ENCODE measurements around the gene SYNE1. TPM values are rescaled to one million over a fixed set of nuclear protein-coding genes. Genes with fewer than 3 reads are reported as not detected.

The SYNE1 gene
- total and polyA plus RNA-seq, 10 of the 15 experiments (the other 5 are each of a cell fraction or from before 2014, with no cell fraction given) = 2.3 to 28.7 (median 14.1) TPM

DNA sequence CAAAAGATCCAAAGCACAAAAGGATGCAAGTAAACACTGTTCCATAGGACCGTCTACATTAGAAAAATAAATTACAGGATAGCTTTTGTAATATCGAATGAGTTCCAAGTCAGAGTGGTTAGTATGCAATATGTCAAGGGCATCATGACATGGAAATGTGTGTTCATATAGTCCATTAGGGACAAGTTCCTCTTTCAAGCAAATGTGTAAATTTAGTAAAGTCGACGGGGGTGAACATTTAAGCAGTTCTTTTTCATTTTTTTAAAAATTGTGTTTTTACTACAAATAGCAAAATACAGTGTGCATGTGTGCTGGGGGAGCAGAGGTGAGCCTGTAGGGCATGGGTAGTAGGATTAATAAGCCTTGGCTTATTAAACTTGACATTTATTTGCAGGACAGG, 470.7 kb downstream of the SYNE1 start:
- ATAC-seq (no peak), FAIRE-seq (no peak), DNase-seq (ENCODE audit: low read depth, low spot score) (no peak)
- Histone ChIP-seq H3K27ac (ENCODE audit: control insufficient read depth, insufficient read depth) (no peak overlapping the region), H3K9me3 (replicated peaks; ENCODE audit: control insufficient read depth, insufficient read depth, low read length) (peaks cover 6% of the 10 kb centered on the region), H2AFZ (ENCODE audit: control insufficient read depth, low read depth, low read length) (no peak overlapping the region), H3K9ac (ENCODE audit: control insufficient read depth, insufficient read depth, low read length) (no peak overlapping the region), H3K79me2 (ENCODE audit: control insufficient read depth, insufficient read depth, low read length) (no peaks in the 10 kb centered on the region), H4K20me1 (ENCODE audit: control insufficient read depth, insufficient read depth) (no peaks in the 10 kb centered on the region), H3K27me3 (replicated peaks in 1 of 2; ENCODE audit: control insufficient read depth in 2 of 2, insufficient read depth in 2 of 2, low read length in 1 of 2) (no peaks in the 10 kb centered on the region), H3K4me3 (no peak overlapping the region), H3K36me3 (ENCODE audit: control insufficient read depth in 2 of 2, insufficient read depth in 2 of 2, low read length in 1 of 2) (peaks cover 0 to 2% of the 10 kb centered on the region in 2 experiments; a peak in 1 of 4 replicates), H3K4me1 (ENCODE audit: control insufficient read depth, insufficient read depth, low read length) (peaks cover 15% of the 10 kb centered on the region; the same call in 1 of the 2 replicates), H3K4me2 (ENCODE audit: control insufficient read depth, insufficient read depth) (no peak overlapping the region)
- RAD21 ChIA-PET (ENCODE audit: unreplicated experiment) = no interaction called here
- no peak for TF ChIP-seq ZSCAN29 (IDR thresholded peaks at IDR 0.05)
- TF ChIP-seq, protein P1, sequence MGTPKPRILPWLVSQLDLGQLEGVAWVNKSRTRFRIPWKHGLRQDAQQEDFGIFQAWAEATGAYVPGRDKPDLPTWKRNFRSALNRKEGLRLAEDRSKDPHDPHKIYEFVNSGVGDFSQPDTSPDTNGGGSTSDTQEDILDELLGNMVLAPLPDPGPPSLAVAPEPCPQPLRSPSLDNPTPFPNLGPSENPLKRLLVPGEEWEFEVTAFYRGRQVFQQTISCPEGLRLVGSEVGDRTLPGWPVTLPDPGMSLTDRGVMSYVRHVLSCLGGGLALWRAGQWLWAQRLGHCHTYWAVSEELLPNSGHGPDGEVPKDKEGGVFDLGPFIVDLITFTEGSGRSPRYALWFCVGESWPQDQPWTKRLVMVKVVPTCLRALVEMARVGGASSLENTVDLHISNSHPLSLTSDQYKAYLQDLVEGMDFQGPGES (IDR thresholded peaks at IDR 0.05) = no peak
- no peak for TF ChIP-seq BACH1 (IDR thresholded peaks at IDR 0.05; ENCODE audit: borderline replicate concordance)
- no peak for TF ChIP-seq CBX5 (IDR thresholded peaks at IDR 0.05; ENCODE audit: low read depth)
- no peak for TF ChIP-seq NFXL1 (IDR thresholded peaks at IDR 0.05; ENCODE audit: borderline replicate concordance)
- no peak for TF ChIP-seq SUZ12 (IDR thresholded peaks at IDR 0.05; ENCODE audit: unreplicated experiment)
- TF ChIP-seq CREM (IDR thresholded peaks at IDR 0.05; ENCODE audit: low read depth) = no peak
- TF ChIP-seq SIN3A (IDR thresholded peaks at IDR 0.05; ENCODE audit: low read depth, low read length) = no peak
- TF ChIP-seq ZNF384 (IDR thresholded peaks at IDR 0.05; ENCODE audit: borderline replicate concordance, low read depth, low read length) = no peak
- TF ChIP-seq EZH2 (IDR thresholded peaks at IDR 0.05; ENCODE audit: borderline replicate concordance, control insufficient read depth, low read depth, low read length) = no peak
- TF ChIP-seq HCFC1 (IDR thresholded peaks at IDR 0.05; ENCODE audit: low read length) = no peak
- CTCF ChIA-PET = interaction anchor here (1.4 to 1.8 kb wide), 2 partner anchors 13 to 476 kb away, joined by 3 to 5 read pairs; no protein-coding TSS in a partner anchor
- SMC1A ChIA-PET (ENCODE audit: uncharacterized antibody, unreplicated experiment) = interaction anchor here (1.1 to 3.1 kb wide), 2 partner anchors 18 to 105 kb away, joined by 3 to 9 read pairs; no protein-coding TSS in a partner anchor
- POLR2A ChIA-PET = no interaction called here
- intact Hi-C loops (cut with micrococcal nuclease; ENCODE audit: unreplicated experiment) (no loop called here), in situ Hi-C loops (cut with MboI) (no loop called here)
- no TSS peak for BruUV-seq (replicated peaks)
- 50% methylated on average over 4 of the region's 4 CpGs for WGBS (ENCODE audit: insufficient coverage, insufficient replicate concordance, low lambda C conversion rate, missing lambda C conversion rate)
